ENCODE data around the gene C13orf42.

The C13orf42 gene

GRCh38 chr13:51065372-51066090 is 45.5 kb downstream of the C13orf42 start:
- DNase-seq (ENCODE audit: low read depth in 2 of 2): no peak

GRCh38 chr13:51064753-51065152 is 46.3 kb downstream of the C13orf42 start:
- no peak for DNase-seq (ENCODE audit: low read depth in 2 of 2)

DNA sequence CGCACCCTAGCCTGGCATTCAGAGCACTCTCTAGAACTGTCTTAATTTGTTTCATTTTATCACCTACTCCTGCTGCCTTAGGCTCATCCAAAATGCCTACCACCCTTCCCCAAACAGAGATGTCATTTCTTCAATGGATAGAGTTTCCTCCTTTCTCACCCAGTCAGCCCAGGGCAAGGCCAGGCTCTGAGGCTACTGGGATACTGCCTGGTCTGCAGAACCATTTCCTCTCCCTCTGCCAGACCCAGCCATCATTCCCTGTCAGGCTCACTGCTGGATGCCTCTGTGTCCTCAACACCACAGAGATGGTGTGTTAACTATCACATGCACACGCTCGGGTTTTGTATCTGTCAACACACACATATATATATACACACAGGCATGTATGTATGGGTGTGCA is 47.2 kb downstream of the C13orf42 start:
- no peak for DNase-seq (ENCODE audit: low read depth in 2 of 2)

- DNase-seq (ENCODE audit: low read depth in 2 of 2): no peak
These were observed 52.5 kb downstream of the C13orf42 start for GRCh38 chr13:51058461-51059167.

GRCh38 chr13:51057906-51058305 is 53.2 kb downstream of the C13orf42 start:
- no peak for DNase-seq (ENCODE audit: low read depth in 2 of 2)

DNA sequence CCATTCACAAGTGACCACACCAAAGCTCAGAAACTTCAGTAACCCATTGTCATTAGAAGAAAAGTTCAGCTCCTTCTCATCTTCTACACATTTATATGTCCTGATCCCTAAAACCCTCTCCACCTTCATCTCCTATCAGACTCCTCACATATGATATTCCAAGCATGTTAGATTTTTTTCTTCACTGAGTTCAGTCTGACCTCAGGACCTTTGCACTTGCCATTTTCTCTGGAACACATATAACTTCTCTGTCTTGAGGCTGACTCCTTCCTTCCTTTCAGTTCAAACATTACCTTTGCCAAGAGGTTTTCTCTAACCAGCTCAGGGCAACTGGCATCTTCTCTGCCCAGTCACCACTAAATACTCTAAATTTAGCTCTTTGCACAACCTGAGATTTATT is 54.1 kb downstream of the C13orf42 start:
- DNase-seq (ENCODE audit: low read depth in 2 of 2): no peak

DNA sequence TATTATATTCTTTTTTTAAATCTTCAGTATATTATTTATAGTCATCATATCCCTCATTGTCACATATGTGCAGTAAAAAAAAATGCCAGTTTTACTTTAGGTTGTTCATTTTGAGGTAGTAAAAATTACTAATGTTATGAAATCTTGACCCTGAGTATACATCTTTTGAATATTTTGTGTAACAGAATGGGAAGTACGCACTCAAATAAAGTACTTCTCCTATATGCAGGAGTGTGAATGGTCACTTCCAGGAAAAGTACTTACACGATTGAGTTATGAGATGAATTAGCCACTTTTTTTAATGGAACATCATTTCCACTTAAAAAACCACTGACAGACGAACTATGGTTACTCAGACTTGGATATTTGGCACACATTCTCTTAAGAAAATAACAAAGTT is 58.5 kb downstream of the C13orf42 start:
- DNase-seq (ENCODE audit: low read depth in 2 of 2): no peak

GRCh38 chr13:51050021-51050830 is 60.8 kb downstream of the C13orf42 start:
- DNase-seq (ENCODE audit: low read depth in 2 of 2): no peak

GRCh38 chr13:51048616-51049015 is 62.5 kb downstream of the C13orf42 start:
- DNase-seq (ENCODE audit: low read depth in 2 of 2): no peak

DNA sequence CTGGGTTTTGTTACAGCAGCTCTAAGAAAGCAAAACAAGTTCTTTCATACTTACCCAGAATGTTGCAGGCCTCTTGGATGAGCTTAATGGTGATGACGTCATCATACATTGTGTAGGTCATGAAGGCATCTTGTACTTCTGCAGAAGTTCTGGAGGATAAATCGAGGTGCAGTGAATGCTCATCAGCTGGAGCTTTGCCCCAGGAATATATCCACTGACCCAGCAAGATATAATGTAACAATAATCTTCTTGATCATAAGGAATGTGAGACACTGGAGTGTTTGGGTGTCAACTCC is 63.0 kb downstream of the C13orf42 start:
- DNase-seq (ENCODE audit: low read depth in 2 of 2): no peak

- no peak for DNase-seq (ENCODE audit: low read depth in 2 of 2)
These were observed 63.5 kb downstream of the C13orf42 start for GRCh38 chr13:51047434-51048165.

DNA sequence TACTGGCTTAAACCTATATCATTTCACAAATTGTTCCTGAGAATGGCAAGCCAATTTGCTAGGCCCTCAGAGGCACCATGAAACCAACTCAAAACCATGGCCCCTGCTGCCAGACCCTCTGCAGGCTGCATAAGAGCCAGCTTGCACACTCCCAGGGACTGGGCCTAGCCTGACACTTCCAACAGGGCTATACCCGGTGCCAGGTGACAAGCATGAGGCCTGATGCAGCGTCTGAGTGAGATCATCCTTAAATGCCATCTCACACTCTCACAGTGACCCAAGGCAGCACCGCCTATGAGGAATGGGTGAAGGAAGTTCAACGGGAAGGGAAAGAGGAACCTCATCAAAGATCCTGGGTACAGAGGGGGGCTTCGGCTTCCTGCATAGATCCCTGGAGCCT is 65.6 kb downstream of the C13orf42 start:
- DNase-seq (ENCODE audit: low read depth in 2 of 2): no peak

GRCh38 chr13:51044023-51044665 is 66.9 kb downstream of the C13orf42 start:
- DNase-seq (ENCODE audit: low read depth in 2 of 2): no peak

DNA sequence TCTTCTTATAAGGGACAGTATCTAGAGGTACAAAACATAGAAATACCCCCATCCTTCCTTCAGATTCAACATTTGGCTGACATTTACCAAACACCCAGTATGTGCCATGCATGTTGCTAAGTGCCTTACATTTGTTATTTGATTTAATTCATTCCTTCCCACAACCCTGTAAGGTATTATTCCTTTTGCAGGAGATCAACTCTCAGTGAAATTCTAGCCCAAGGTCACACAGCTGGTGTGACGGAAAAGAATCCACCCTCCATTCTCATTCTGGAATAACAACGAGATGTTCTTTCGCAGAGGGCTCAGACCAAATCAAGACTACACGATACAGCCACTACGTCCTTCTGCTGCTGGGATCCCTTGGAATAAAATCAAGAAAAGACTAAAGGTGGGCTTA is 67.8 kb downstream of the C13orf42 start:
- no peak for DNase-seq (ENCODE audit: low read depth in 2 of 2)

GRCh38 chr13:51041710-51042109 is 69.4 kb downstream of the C13orf42 start:
- DNase-seq (ENCODE audit: low read depth in 2 of 2): no peak

DNA sequence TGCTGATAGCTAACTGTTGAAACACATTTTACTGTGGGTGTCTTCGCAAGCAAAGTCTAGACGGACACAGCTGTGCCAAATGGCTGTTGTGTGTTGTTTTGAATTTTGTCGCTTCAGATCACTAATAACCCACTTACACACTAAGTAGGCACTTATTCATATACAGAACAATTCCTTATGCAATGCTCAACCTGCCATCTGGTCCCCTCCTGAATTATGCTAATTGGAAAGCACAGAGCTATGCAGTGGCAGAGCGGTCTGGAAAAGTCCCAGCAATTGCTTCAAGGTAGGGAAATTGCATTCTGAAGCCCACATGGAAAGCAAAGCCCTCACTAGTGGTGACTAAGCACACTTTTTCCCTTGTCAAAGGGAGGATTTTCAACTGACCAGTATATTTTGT is 69.9 kb downstream of the C13orf42 start:
- DNase-seq (ENCODE audit: low read depth in 2 of 2): no peak

DNA sequence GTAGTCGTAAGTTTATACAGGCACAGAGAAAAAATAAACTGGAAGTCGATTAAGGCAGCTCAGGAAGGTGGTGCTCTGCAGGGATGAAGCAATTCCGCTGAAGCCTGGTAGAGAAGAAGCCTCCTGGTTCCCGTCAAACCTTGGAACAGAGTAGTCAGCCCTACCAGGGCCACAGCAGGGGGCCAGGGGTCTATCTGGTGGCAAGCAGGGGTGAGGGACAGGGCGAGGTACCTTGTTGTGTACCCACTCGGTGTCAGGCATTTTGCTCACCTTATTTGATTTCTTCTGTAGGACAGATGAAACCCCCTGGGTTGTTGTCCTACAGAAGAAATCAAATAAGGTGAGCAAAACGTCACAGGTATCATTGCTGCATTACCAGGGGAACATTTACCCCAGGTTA is 70.6 kb downstream of the C13orf42 start:
- DNase-seq (ENCODE audit: low read depth in 2 of 2): no peak

DNA sequence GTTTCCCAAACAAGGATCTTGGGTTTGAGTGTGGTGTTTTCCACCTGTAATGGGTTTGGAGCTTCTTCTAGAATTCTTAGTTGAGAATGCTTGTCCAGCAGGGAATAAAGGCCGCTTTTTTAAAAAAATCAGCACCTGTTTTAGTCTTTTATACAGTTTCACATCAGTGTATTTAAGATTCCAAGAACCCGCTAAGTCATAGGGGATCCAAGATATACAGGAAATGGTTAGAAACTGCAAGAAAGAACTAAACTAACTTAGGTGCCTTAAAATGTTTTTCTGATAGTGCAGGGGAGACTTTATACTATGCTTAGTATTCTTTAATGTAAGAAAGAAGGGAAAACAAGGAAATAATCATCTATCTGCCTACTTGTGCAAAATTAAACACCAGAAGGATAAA is 74.7 kb downstream of the C13orf42 start:
- no peak for DNase-seq (ENCODE audit: low read depth in 2 of 2)

GRCh38 chr13:51035978-51036377 is 75.1 kb downstream of the C13orf42 start:
- DNase-seq (ENCODE audit: low read depth in 2 of 2): no peak

GRCh38 chr13:51035469-51035868 is 75.6 kb downstream of the C13orf42 start:
- no peak for DNase-seq (ENCODE audit: low read depth in 2 of 2)

GRCh38 chr13:51034906-51035305 is 76.2 kb downstream of the C13orf42 start:
- no peak for DNase-seq (ENCODE audit: low read depth in 2 of 2)

All from stimulated activated CD4-positive, alpha-beta T cell treated with anti-CD3 and anti-CD28 coated beads, Interleukin-12 subunit alpha, Interleukin-12 subunit beta, amount 100 ng/mL, for 24 hours (primary cell).